Fibroblast of mammary gland (primary cell): ENCODE measurements around the gene NEK1.
A peak's percentile ranks its signal among the peaks of the same experiment; 100 is the strongest.
"Not testable (repeated sequence)": the region's sequence is repeated elsewhere in the genome, so short reads cannot be mapped to it uniquely, and the experiment has no call there.

Source experiments
- DNase-seq: peaks from one replicate; pipeline ENCODE4 v3.0.0-alpha.2; 2010; ENCODE audit warnings: low read depth
- H3K4me3 ChIP-seq: 2 replicates; pipeline ENCODE4 v1.5.1; 2011; ENCODE audit warnings: low read depth, mild to moderate bottlenecking, low read length, moderate library complexity; ENCODE audit not compliant: control insufficient read depth
- CTCF ChIP-seq: conservative IDR thresholded peaks from 2 replicates; pipeline ENCODE4 v1.5.1; 2011; ENCODE audit warnings: low read depth, low read length, inconsistent platforms; ENCODE audit not compliant: control insufficient read depth, insufficient read depth

Gene NEK1

GRCh38 chr4:169627307-169627706 is 14.9 kb upstream of the NEK1 start:
- no peak for TF ChIP-seq CTCF
- DNase-seq, result no peak

GRCh38 chr4:169626331-169627282 is 14.2 kb upstream of the NEK1 start:
- no peak overlapping the region for H3K4me3 ChIP-seq
- no peak for TF ChIP-seq CTCF
- no peak for DNase-seq

More at GRCh38 chr4:169627307-169627706, 14.9 kb upstream of the NEK1 start:
- H3K4me3 ChIP-seq, result no peak overlapping the region

- TF ChIP-seq CTCF, result no peak
- no peak for DNase-seq
- H3K4me3 ChIP-seq, result no peak overlapping the region
Measured at GRCh38 chr4:169625886-169626285, 13.5 kb upstream of the NEK1 start.

- H3K4me3 ChIP-seq, DNase-seq: not testable (repeated sequence)
Measured at GRCh38 chr4:169624012-169624411, 11.6 kb upstream of the NEK1 start.

- H3K4me3 ChIP-seq, result peak overlapping the region; percentile 89
- no peak for TF ChIP-seq CTCF
- DNase-seq, result no peak
Measured at GRCh38 chr4:169622566-169622965, 10.2 kb upstream of the NEK1 start.

- no peak for TF ChIP-seq CTCF
- DNase-seq, result peak; percentile 76
- peak overlapping the region; percentile 89 for H3K4me3 ChIP-seq
Measured at GRCh38 chr4:169621731-169622492, 9.5 kb upstream of the NEK1 start.

- peak; percentile 26 for DNase-seq
- TF ChIP-seq CTCF, result no peak
- peak overlapping the region; percentile 89 for H3K4me3 ChIP-seq
Measured at GRCh38 chr4:169620880-169621248, 8.5 kb upstream of the NEK1 start.
